HK-2 (cell line): ENCODE measurements around the gene SUMO4.

ENCODE experiments used
- DNase-seq: peaks from one replicate; pipeline ENCODE4 v3.0.0-alpha.2; 2018; ENCODE audit not compliant: unreplicated experiment

SUMO4 gene

DNA sequence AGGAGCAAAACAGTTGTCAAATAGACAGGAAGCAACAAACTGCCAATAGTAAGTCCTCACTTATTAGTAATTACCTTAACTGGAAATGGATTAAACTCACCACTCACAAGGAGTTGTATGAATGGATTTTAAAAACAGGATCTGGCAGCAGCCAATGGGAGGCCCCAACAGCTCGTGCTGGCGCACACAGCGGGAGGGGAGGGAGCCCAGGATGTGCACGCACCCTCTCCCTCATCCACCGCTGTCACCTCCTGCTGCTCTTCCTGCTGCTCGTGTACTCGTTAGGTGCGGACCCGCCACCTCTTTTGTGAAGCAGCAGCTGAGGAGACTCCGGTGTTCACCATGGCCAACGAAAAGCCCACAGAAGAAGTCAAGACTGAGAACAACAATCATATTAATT is at the start of gene SUMO4:
SUMO4 (plus strand) TSS at position 213 of the 400 bp plus-strand sequence; CDS start at position 343, 130 bp downstream.
- DNase-seq = no peak

- no peak for DNase-seq
These were observed 46.1 kb upstream of the SUMO4 start for GRCh38 chr6:149354009-149354408.

GRCh38 chr6:149356081-149356750 is 43.8 kb upstream of the SUMO4 start:
- no peak for DNase-seq

- no peak for DNase-seq
These were observed 42.1 kb upstream of the SUMO4 start for GRCh38 chr6:149357726-149358538.

GRCh38 chr6:149359440-149359839 is 40.6 kb upstream of the SUMO4 start:
- DNase-seq = no peak

- DNase-seq = no peak
These were observed 39.5 kb upstream of the SUMO4 start for GRCh38 chr6:149360536-149360935.

DNA sequence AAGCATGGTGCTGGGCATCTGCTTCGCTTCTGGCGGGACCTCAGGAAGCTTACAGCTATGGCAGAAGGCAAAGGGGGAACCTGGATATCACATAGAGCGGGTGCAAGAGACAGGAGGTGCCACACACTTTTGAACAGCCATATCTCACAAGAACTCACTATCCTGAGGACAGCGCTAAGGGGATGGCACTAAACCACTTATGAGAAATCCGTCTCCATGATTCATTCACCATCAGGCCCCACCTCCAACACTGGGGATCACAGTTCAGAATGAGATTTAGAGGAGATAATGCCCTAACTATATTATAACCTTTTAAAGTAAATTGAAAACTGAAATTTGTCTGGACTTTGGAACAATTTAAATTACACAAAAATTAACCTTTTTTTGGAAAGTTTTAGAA is 37.8 kb upstream of the SUMO4 start:
- no peak for DNase-seq

DNA sequence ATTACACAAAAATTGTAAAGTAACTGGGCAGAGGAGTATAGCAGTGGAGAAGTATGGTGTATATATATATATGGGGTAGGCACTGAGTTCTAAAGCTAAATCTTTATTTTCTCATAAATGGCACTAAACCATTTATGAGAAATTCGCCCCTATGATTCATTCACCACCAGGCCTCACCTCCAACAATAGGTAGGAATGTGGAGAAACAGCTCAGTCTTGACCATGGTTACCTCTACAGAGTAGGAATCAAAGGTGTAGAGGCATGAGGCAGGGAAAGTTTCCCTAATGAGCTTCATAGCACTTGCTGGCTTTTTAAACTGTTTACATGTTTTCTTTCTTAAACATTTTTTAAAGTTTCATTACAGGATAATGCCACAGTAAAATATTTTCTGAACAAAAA is 36.9 kb upstream of the SUMO4 start:
- DNase-seq = no peak

- no peak for DNase-seq
These were observed 35.5 kb upstream of the SUMO4 start for GRCh38 chr6:149364557-149364956.

GRCh38 chr6:149365197-149365596 is 34.9 kb upstream of the SUMO4 start:
- no peak for DNase-seq

DNA sequence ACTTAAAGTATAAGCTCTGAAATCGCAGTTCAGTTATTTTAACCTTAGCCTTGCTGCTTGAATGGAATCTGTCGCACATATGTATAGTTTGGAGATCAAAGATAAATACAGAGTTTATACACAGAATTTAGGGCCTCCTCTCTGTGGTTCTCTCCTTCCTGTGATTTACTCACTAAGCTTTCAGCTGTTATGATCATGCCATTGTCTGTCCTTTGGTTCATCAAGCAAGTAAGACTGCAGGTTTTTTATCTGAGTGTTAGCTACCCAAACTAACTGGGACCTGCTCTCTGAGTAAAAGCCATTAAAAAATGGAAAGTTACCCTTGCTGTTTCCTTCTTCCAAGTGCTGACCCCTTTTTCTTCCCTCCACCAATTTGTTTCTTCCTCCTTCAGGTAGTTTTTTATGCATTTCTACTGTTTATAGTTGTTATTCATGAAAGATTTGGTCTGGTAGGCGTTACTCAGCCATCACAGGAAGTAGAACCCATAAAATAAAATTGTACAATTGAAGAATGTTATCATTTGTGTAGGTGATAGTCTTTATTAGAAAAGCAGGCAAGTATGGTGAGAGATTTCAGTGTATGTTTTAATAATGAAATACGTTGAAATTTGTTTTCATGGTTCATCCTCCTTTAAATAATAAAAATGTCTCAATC is 33.7 kb upstream of the SUMO4 start:
- no peak for DNase-seq

GRCh38 chr6:149368065-149368464 is 32.0 kb upstream of the SUMO4 start:
- no peak for DNase-seq

DNA sequence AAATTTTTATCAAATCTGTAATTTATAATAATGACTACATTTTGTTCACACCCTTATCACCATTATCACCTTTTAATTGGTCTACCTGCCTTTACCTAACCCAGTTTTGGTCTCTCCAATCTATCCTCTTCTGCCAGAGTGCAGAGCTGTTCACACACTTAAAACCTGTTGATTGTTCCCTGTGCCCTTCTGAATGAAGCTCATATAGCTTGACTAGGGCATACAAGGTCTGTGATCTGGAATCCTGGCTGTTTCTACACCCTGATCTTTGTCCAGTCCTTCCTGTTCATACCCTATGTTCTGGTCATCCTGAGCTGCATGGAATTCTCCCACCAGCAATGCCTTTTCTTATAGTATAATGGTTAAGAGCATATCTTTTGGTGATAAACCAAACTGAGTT is 28.9 kb upstream of the SUMO4 start:
- DNase-seq = no peak

GRCh38 chr6:149372062-149372461 is 28.0 kb upstream of the SUMO4 start:
- no peak for DNase-seq

DNA sequence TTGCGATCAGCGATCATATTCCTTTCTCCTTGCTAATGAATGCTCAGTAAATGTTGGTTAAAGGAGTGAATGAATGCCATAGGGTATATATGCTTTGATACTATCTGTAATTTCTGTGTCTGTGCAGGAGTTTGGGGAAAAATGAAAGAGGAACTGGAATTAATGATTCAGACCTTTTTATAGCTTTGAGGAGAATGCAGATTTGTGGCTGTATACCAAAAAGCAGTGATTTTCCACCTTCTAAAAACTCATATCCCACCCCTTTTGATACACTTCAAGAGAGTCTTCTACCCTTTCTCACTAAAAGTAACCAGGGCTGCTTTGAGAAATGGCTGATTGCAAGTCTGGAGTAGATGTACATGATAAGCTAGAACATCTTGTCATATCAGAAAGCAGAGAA is 26.6 kb upstream of the SUMO4 start:
- no peak for DNase-seq

- DNase-seq = no peak
These were observed 20.1 kb upstream of the SUMO4 start for GRCh38 chr6:149379977-149380376.

DNA sequence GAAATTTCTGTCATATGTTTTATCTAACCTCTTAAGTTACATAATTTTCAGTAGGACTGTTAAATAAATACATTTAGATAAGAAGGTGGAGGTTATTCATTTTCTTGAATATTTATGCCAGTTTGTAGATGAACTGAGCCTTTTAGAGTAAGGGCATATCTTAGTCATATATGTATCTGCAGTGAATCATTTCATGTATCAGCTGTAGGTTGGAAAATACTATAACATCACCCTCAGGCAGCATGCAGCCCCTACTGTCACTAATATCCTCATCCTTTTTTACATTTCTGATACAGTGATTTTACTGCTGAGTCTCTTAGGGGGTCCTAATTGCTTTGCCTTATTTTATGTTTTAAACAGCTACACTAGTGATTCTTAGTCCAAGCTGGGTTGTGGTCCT is 19.5 kb upstream of the SUMO4 start:
- no peak for DNase-seq

DNA sequence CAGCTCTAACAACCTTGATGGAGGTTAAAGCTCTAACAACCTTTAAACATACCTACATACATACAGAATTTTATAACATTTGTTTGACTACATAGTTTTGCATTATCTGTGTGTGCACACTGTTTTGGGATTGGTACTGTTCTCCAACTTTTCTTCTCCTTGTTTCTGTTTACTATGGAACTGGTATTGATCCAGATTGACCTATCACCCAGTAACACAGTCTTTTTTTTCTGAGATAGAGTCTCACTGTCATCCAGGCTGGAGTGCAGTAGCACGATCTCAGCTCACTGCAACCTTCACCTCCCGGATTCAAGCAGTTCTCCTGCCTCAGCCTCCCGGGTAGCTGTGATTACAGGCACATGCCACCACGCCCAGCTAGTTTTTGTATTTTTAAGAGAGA is 16.7 kb upstream of the SUMO4 start:
- DNase-seq = no peak

GRCh38 chr6:149384464-149384863 is 15.6 kb upstream of the SUMO4 start:
- no peak for DNase-seq

DNA sequence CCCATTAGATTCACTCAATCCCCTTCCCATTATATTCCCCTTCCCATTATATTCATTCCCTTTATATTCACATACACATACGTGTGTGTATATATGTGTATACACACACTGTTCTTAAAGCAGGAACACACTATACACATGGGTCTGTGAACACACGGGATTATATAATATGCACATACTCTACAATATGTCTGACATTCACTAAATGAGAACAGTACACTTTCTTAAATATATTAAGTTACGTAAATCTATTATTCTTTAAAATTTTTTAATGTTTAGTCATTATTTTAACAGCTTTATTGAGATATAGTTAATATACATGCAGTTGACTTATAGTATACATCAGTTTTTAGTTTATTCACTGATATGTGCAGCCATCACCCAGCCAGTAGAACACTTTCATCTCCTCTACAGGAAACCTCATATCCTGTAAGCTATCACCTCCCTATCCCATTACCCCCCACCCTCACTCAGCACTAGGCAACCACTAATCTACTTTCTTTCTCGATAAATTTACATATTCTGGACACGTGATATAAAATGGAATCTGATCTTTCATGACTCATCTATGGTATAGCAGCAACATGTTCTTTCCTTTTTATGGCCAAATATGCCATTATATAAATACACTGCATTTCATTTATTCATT is 13.9 kb upstream of the SUMO4 start:
- no peak for DNase-seq

GRCh38 chr6:149387779-149388512 is 12.1 kb upstream of the SUMO4 start:
- no peak for DNase-seq
